Measurements from ENCODE around the gene KRT86.

KRT86 gene

GRCh38 chr12:52274521-52275120 lies at the start of gene KRT86:
Gene KRT86 (plus strand): TSS chr12:52274645. CDS start chr12:52301917, 27,272 bp downstream.
- DNase-seq = no peak

- no peak for DNase-seq
Measured at GRCh38 chr12:52225752-52226151, 48.7 kb upstream of the KRT86 start.

GRCh38 chr12:52226446-52226845 lies 48.0 kb upstream of the KRT86 start:
- DNase-seq = no peak

- DNase-seq = no peak
Measured at GRCh38 chr12:52227606-52228166, 46.8 kb upstream of the KRT86 start.

GRCh38 chr12:52228366-52228765 lies 46.1 kb upstream of the KRT86 start:
- no peak for DNase-seq

GRCh38 chr12:52228931-52229330 lies 45.5 kb upstream of the KRT86 start:
- no peak for DNase-seq

- no peak for DNase-seq
Measured at GRCh38 chr12:52229836-52230343, 44.6 kb upstream of the KRT86 start.

- DNase-seq = no peak
Measured at GRCh38 chr12:52230364-52231281, 43.8 kb upstream of the KRT86 start.

- DNase-seq = no peak
Measured at GRCh38 chr12:52231305-52232202, 42.9 kb upstream of the KRT86 start.

GRCh38 chr12:52232203-52232673 lies 42.2 kb upstream of the KRT86 start:
- no peak for DNase-seq

GRCh38 chr12:52232674-52233461 lies 41.6 kb upstream of the KRT86 start, which contains the start of gene KRT7:
Gene KRT7 (plus strand): TSS chr12:52233243. CDS start chr12:52233297, 54 bp downstream.
- DNase-seq = no peak

GRCh38 chr12:52233462-52234207 lies 40.8 kb upstream of the KRT86 start:
- no peak for DNase-seq

GRCh38 chr12:52234223-52234810 lies 40.1 kb upstream of the KRT86 start:
- no peak for DNase-seq

GRCh38 chr12:52235001-52235764 lies 39.3 kb upstream of the KRT86 start:
- DNase-seq = no peak

GRCh38 chr12:52235822-52236361 lies 38.6 kb upstream of the KRT86 start:
- DNase-seq = no peak

GRCh38 chr12:52236386-52237050 lies 37.9 kb upstream of the KRT86 start:
- DNase-seq = no peak

- no peak for DNase-seq
Measured at GRCh38 chr12:52238207-52238840, 36.1 kb upstream of the KRT86 start.

Measured in activated CD4-positive, CD25-positive, alpha-beta regulatory T cell (primary cell).